Natural killer cell (primary cell): Measurements from ENCODE around the gene CRY2. TPM values are rescaled to one million over a fixed set of nuclear protein-coding genes. Genes with fewer than 3 reads are reported as not detected.

Experiments
- ATAC-seq, 3 donors: fragments of 150-1000 bp in 2 of 3; fragments of 200-7000 bp in 1 of 3; cut with Tn5 transposase; 1 replicate in 1 of 3; 2 replicates in 2 of 3; pipeline ENCODE4 v1.10.0; 2021; ENCODE audit warnings: mild to moderate bottlenecking in 2 of 3, moderate library complexity in 2 of 3
- DNase-seq, 2 donors: peaks; one replicate each; pipeline versions ENCODE4 v3.0.0 to v3.0.0-alpha.2; 2013 to 2021; ENCODE audit warnings: mixed read lengths in 1 of 2
- H3K27ac ChIP-seq: one replicate; pipeline ENCODE4 v1.5.1; 2013; ENCODE audit warnings: mild to moderate bottlenecking, low read length
- H3K27me3 ChIP-seq: one replicate; pipeline ENCODE4 v1.6.1; 2013; ENCODE audit warnings: low read length; ENCODE audit not compliant: control insufficient read depth, insufficient read depth
- H3K36me3 ChIP-seq: one replicate; pipeline ENCODE4 v1.6.1; 2013; ENCODE audit warnings: low read length; ENCODE audit not compliant: control insufficient read depth, insufficient read depth
- H3K4me1 ChIP-seq: one replicate; pipeline ENCODE4 v1.6.1; 2013; ENCODE audit warnings: low read length; ENCODE audit not compliant: control insufficient read depth, insufficient read depth
- H3K4me3 ChIP-seq: one replicate; pipeline ENCODE4 v1.5.1; 2013; ENCODE audit warnings: low read length
- H3K9me3 ChIP-seq: one replicate; pipeline ENCODE4 v1.6.1; 2013; ENCODE audit warnings: low read length; ENCODE audit not compliant: control insufficient read depth, insufficient read depth
- H3K27ac Mint-ChIP-seq, 2 donors: one replicate each; pipeline ENCODE4 v1.8.0; 2022; ENCODE audit warnings: mild to moderate bottlenecking in 2 of 2, mixed read lengths in 2 of 2, moderate library complexity in 1 of 2
- H3K27me3 Mint-ChIP-seq, 2 donors: one replicate each; pipeline ENCODE4 v1.8.0; 2022; ENCODE audit warnings: low read depth in 2 of 2, mixed read lengths in 2 of 2
- H3K36me3 Mint-ChIP-seq: one replicate; pipeline ENCODE4 v1.8.0; 2022; ENCODE audit warnings: mixed read lengths
- H3K4me1 Mint-ChIP-seq, 2 donors: one replicate each; pipeline ENCODE4 v1.8.0; 2022; ENCODE audit warnings: mixed read lengths in 2 of 2
- H3K4me3 Mint-ChIP-seq: one replicate; pipeline ENCODE4 v1.8.0; 2022; ENCODE audit warnings: mild to moderate bottlenecking, moderate library complexity, mixed read lengths
- H3K9me3 Mint-ChIP-seq, 2 donors: one replicate each; pipeline ENCODE4 v1.8.0; 2022; ENCODE audit warnings: mixed read lengths in 2 of 2
- CTCF ChIP-seq: fragments of 200-600 bp; IDR thresholded peaks from one replicate; pipeline ENCODE4 v1.8.0; 2022; ENCODE audit warnings: antibody characterized with exemption
- WGBS: methylation state at CpG from one replicate; pipeline ENCODE4 v1.1.7; 2013; ENCODE audit warnings: missing lambda C conversion rate; ENCODE audit not compliant: insufficient coverage; 5-methylcytosine and 5-hydroxymethylcytosine counted together
- intact Hi-C: fragments of 100-400 bp; cut with micrococcal nuclease; formaldehyde crosslinking; loops from one replicate; pipeline ENCODE4 v1.14.2; 2022
- total RNA-seq, 4 donors: library from RNA; stranded (reverse); fragments of 120-200 nt in 1 of 4; gene quantifications; one replicate each; pipeline versions ENCODE4 v1.2.3 to v1.2.4, GENCODE V29; 2013 to 2022

The CRY2 gene
- total RNA-seq, 3 donors from 2014 or later (not counting 1 experiment from before 2014, with no cell fraction given): 124 to 214 (median 141) TPM

GRCh38 chr11:45925550-45925949 lies 78.3 kb downstream of the CRY2 start:
- Histone ChIP-seq H3K27me3 (peaks cover 7% of the 10 kb centered on the region), H3K27ac (no peak overlapping the region), H3K4me1 (peaks cover 56% of the 10 kb centered on the region), H3K4me3 (no peak overlapping the region), H3K36me3 (no peaks in the 10 kb centered on the region), H3K9me3 (no peaks in the 10 kb centered on the region)
- no peaks in the 10 kb centered on the region for H3K9me3 Mint-ChIP-seq
- peaks cover 6 to 10% of the 10 kb centered on the region in 2 donors for H3K27me3 Mint-ChIP-seq
- no peak for DNase-seq
- no peak overlapping the region for H3K27ac Mint-ChIP-seq
- intact Hi-C loops: no loop called here
- 85% methylated on average over 2 of the region's 3 CpGs for WGBS
- TF ChIP-seq CTCF: no peak
- ATAC-seq: no peak
- peaks cover 25 to 35% of the 10 kb centered on the region in 2 donors for H3K4me1 Mint-ChIP-seq
- H3K4me3 Mint-ChIP-seq: no peak overlapping the region
- no peaks in the 10 kb centered on the region for H3K36me3 Mint-ChIP-seq

- H3K27ac Mint-ChIP-seq: no peak overlapping the region
- no peaks in the 10 kb centered on the region for H3K36me3 ChIP-seq
- no peak for ATAC-seq
- H3K27ac ChIP-seq: no peak overlapping the region
- no peak overlapping the region for H3K4me3 ChIP-seq
- H3K9me3 ChIP-seq: no peaks in the 10 kb centered on the region
- no peak for DNase-seq
- H3K4me1 ChIP-seq: peaks cover 59% of the 10 kb centered on the region
- peaks cover 6 to 10% of the 10 kb centered on the region in 2 donors for H3K27me3 Mint-ChIP-seq
- peaks cover 7% of the 10 kb centered on the region for H3K27me3 ChIP-seq
- no peak overlapping the region for H3K4me3 Mint-ChIP-seq
- no peaks in the 10 kb centered on the region for H3K36me3 Mint-ChIP-seq
- intact Hi-C loops: no loop called here
- H3K4me1 Mint-ChIP-seq: peaks cover 29 to 39% of the 10 kb centered on the region in 2 donors
- TF ChIP-seq CTCF: no peak
- WGBS: 96% methylated on average over 12 of the region's 12 CpGs
- H3K9me3 Mint-ChIP-seq: no peaks in the 10 kb centered on the region
These were observed 78.7 kb downstream of the CRY2 start for GRCh38 chr11:45926001-45926401.

GRCh38 chr11:45926536-45927331 lies 79.5 kb downstream of the CRY2 start:
- DNase-seq (no peak), ATAC-seq (no peak)
- Histone ChIP-seq H3K9me3 (no peaks in the 10 kb centered on the region), H3K4me1 (peaks cover 63% of the 10 kb centered on the region), H3K36me3 (no peaks in the 10 kb centered on the region), H3K27me3 (peaks cover 6% of the 10 kb centered on the region), H3K4me3 (no peak overlapping the region), H3K27ac (no peak overlapping the region)
- intact Hi-C loops: no loop called here
- Mint-ChIP-seq H3K27ac (no peak overlapping the region), H3K9me3 (no peaks in the 10 kb centered on the region), H3K36me3 (no peaks in the 10 kb centered on the region), H3K27me3 (peaks cover 6% of the 10 kb centered on the region in 2 donors), H3K4me3 (no peak overlapping the region), H3K4me1 (peaks cover 36 to 41% of the 10 kb centered on the region in 2 donors)
- WGBS: 95% methylated on average over 12 of the region's 12 CpGs
- TF ChIP-seq CTCF: no peak
